B cell (primary cell): ENCODE results near the gene AUTS2.

Experiments used
- EZH2 ChIP-seq: IDR thresholded peaks from 2 replicates; pipeline ENCODE4 v1.6.1; 2012; ENCODE audit warnings: borderline replicate concordance, low read depth, mild to moderate bottlenecking, moderate library complexity, low read length; ENCODE audit not compliant: insufficient read depth, poor library complexity, severe bottlenecking
- TF ChIP-seq, protein P1 (sequence below): fragments of 200-600 bp; IDR thresholded peaks from one replicate; pipeline ENCODE4 v1.8.0; 2022; ENCODE audit warnings: antibody characterized with exemption, mild to moderate bottlenecking

GRCh38 chr7:70710651-70711050, 1112.4 kb downstream of the AUTS2 start:
- TF ChIP-seq, protein P1, sequence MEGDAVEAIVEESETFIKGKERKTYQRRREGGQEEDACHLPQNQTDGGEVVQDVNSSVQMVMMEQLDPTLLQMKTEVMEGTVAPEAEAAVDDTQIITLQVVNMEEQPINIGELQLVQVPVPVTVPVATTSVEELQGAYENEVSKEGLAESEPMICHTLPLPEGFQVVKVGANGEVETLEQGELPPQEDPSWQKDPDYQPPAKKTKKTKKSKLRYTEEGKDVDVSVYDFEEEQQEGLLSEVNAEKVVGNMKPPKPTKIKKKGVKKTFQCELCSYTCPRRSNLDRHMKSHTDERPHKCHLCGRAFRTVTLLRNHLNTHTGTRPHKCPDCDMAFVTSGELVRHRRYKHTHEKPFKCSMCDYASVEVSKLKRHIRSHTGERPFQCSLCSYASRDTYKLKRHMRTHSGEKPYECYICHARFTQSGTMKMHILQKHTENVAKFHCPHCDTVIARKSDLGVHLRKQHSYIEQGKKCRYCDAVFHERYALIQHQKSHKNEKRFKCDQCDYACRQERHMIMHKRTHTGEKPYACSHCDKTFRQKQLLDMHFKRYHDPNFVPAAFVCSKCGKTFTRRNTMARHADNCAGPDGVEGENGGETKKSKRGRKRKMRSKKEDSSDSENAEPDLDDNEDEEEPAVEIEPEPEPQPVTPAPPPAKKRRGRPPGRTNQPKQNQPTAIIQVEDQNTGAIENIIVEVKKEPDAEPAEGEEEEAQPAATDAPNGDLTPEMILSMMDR, result no peak
- no peak for TF ChIP-seq EZH2
